Esophagus muscularis mucosa (tissue), 4 donors: Measurements from ENCODE around the gene CEP57L1. TPM values are rescaled to one million over a fixed set of nuclear protein-coding genes. Genes with fewer than 3 reads are reported as not detected.

ENCODE experiments used
- DNase-seq: peaks from one replicate; pipeline ENCODE4 v3.0.0-alpha.2; 2017; ENCODE audit errors: extremely low spot score
- H3K27ac ChIP-seq, 4 donors: fragments of 200-600 bp; sonication (generic); replicated peaks in 1 of 4; 1 replicate in 3 of 4; 2 replicates in 1 of 4; pipeline ENCODE4 v1.5.1; 2016 to 2019; ENCODE audit warnings: mild to moderate bottlenecking in 1 of 4
- H3K27me3 ChIP-seq, 4 donors: fragments of 200-600 bp; sonication (generic); one replicate each; pipeline versions ENCODE4 v1.5.1 to v1.6.0; 2016 to 2019
- H3K36me3 ChIP-seq, 4 donors: fragments of 200-600 bp; sonication (generic); one replicate each; pipeline ENCODE4 v1.5.1; 2016 to 2019
- H3K4me1 ChIP-seq, 4 donors: fragments of 200-600 bp; sonication (generic); one replicate each; pipeline ENCODE4 v1.5.1; 2016 to 2019
- H3K4me3 ChIP-seq, 4 donors: fragments of 200-600 bp; sonication (generic); 1 replicate in 2 of 4; 2 replicates in 2 of 4; pipeline ENCODE4 v1.5.1; 2016 to 2019; ENCODE audit warnings: mild to moderate bottlenecking in 4 of 4, moderate library complexity in 1 of 4
- H3K9me3 ChIP-seq, 4 donors: fragments of 200-600 bp; sonication (generic); 1 replicate in 3 of 4; 2 replicates in 1 of 4; pipeline ENCODE4 v1.5.1; 2016 to 2019
- CTCF ChIP-seq, 3 experiments: fragments of 200-600 bp in 2 of 3; fragments of 450-650 bp in 1 of 3; sonication (generic) in 2 of 3; IDR thresholded peaks; one replicate each; pipeline ENCODE4 v1.5.1; 2017 to 2019; ENCODE audit warnings: antibody characterized with exemption in 3 of 3, mild to moderate bottlenecking in 2 of 3, moderate library complexity in 1 of 3
- EP300 ChIP-seq: sonication (generic); formaldehyde crosslinking; IDR thresholded peaks from one replicate; pipeline ENCODE4 v1.6.1; 2017; ENCODE audit warnings: antibody characterized with exemption
- POLR2A ChIP-seq: fragments of 450-650 bp; IDR thresholded peaks from one replicate; pipeline ENCODE4 v1.6.1; 2017; ENCODE audit warnings: antibody characterized with exemption, moderate library complexity, mild to moderate bottlenecking, low read depth
- POLR2AphosphoS5 ChIP-seq, 2 donors: sonication (generic); formaldehyde crosslinking; IDR thresholded peaks; one replicate each; pipeline ENCODE4 v1.6.1; 2017; ENCODE audit warnings: antibody characterized with exemption in 2 of 2
- WGBS: methylation state at CpG from one replicate; pipeline ENCODE4 v1.1.5; 2018; 5-methylcytosine and 5-hydroxymethylcytosine counted together
- intact Hi-C: fragments of 100-400 bp; cut with DNase I; formaldehyde crosslinking; loops from one replicate; pipeline ENCODE4 v1.15.1; 2023
- total RNA-seq, 4 donors: library from RNA; depleted of rRNA; stranded (reverse); fragments of >200 nt; gene quantifications; one replicate each; pipeline versions ENCODE4 v1.1.0 to v1.2.1, GENCODE V29; 2016

Gene CEP57L1
- total RNA-seq, 4 donors from 2014 or later, result 11.9 to 19.9 (median 13.9) TPM

DNA sequence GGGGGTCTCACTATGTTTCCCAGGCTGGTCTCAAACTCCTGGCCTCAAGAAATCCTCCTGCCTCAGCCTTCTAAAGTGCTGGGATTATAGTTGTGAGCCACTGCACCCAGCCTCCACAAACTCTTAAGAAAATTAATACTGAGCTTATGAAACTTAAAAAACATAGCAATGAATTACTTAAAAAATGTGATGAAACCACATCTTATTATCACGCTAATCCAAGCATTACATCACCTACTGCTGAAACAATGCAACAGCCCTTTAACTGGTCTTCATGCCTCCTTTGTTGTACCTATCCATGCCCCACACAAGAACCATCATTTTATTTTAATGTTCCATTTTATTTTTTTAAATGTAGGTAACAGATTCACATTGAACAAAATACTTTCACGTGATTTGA lies 25.6 kb upstream of the CEP57L1 start:
- Histone ChIP-seq H3K4me1 (peaks cover 22 to 54% (median 44%) of the 10 kb centered on the region in 4 donors), H3K9me3 (no peaks in the 10 kb centered on the region), H3K27ac (no peak overlapping the region), H3K27me3 (no peaks in the 10 kb centered on the region), H3K4me3 (no peak overlapping the region), H3K36me3 (no peaks in the 10 kb centered on the region)
- no peak for TF ChIP-seq EP300
- intact Hi-C loops, result loop anchor here (5.0 to 10.0 kb wide), 5 partner anchors 62 to 527 kb away; partner anchors contain the start of gene ARMC2
- 87% methylated on average over 2 of the region's 2 CpGs for WGBS
- DNase-seq, result no peak

GRCh38 chr6:109071125-109071917 lies 24.0 kb upstream of the CEP57L1 start:
- no peaks in the 10 kb centered on the region for H3K36me3 ChIP-seq
- no peak for DNase-seq
- H3K27ac ChIP-seq, result peak overlapping the region in 1 of 4 donors; percentile 8
- H3K27me3 ChIP-seq, result no peaks in the 10 kb centered on the region
- WGBS, result 65% methylated on average over 7 of the region's 7 CpGs
- H3K4me1 ChIP-seq, result peaks cover 22 to 56% (median 44%) of the 10 kb centered on the region in 4 donors
- TF ChIP-seq POLR2AphosphoS5 (IDR thresholded peaks at IDR 0.05) (no peak), CTCF (IDR thresholded peaks at IDR 0.05) (no peak), POLR2A (no peak), EP300 (no peak)
- H3K9me3 ChIP-seq, result no peaks in the 10 kb centered on the region
- no peak overlapping the region for H3K4me3 ChIP-seq
- intact Hi-C loops, result loop anchor here (5.0 kb wide), 4 partner anchors 64 to 529 kb away; partner anchors contain the start of gene ARMC2

DNA sequence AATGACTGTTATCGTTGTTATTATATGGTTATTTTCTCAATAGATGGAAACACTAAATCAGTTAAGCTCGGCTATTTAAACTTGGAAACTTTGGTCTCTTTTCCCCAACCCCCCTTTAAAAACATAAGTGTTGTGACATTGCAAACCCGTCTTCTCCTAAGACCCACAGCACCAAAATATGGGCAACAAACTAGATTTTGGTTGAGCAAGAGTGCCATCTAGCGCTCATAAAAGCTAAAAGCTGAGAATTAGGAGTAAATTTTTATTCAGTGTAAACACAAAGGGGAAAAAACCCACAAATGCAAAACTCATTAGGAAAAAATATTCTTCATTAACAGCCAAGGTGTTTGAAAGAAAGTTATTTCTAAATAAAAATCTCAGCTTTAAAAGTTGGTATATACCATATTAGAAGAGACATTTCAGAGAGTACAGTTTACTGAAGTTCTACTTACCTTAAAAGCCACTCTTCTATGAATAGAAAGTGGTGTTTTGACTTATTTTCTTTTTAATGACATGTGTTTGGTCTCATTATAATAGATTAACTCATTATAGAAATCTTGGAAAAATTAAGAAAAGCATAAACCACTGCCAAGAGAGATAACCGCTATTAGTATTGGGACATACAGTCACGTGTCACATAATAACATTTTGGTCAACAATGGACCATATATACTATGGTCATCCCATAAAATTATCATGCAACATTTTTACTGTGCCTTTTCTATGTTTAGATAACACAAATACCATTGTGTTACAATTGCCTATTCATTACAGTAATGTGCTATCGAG lies 21.8 kb upstream of the CEP57L1 start:
- DNase-seq, result no peak
- H3K36me3 ChIP-seq, result no peaks in the 10 kb centered on the region
- no peaks in the 10 kb centered on the region for H3K27me3 ChIP-seq
- intact Hi-C loops, result loop anchor here (5.0 kb wide), 4 partner anchors 66 to 531 kb away; partner anchors contain the start of gene ARMC2
- H3K4me1 ChIP-seq, result peaks cover 22 to 63% (median 51%) of the 10 kb centered on the region in 4 donors
- no peak overlapping the region for H3K27ac ChIP-seq
- TF ChIP-seq POLR2AphosphoS5 (IDR thresholded peaks at IDR 0.05), result peak in 1 of 2 donors; percentile 23
- TF ChIP-seq POLR2A, result no peak
- peak; percentile 60 to 80 (median 71) for TF ChIP-seq CTCF (IDR thresholded peaks at IDR 0.05)
- TF ChIP-seq EP300, result no peak
- WGBS, result 45% methylated on average over 7 of the region's 7 CpGs
- H3K4me3 ChIP-seq, result no peak overlapping the region
- no peaks in the 10 kb centered on the region for H3K9me3 ChIP-seq

- Histone ChIP-seq H3K4me1 (peaks cover 22 to 68% (median 56%) of the 10 kb centered on the region in 4 donors), H3K4me3 (no peak overlapping the region), H3K27ac (no peak overlapping the region), H3K27me3 (no peaks in the 10 kb centered on the region), H3K36me3 (no peaks in the 10 kb centered on the region), H3K9me3 (no peaks in the 10 kb centered on the region)
- TF ChIP-seq CTCF (IDR thresholded peaks at IDR 0.05) (no peak), POLR2A (no peak), EP300 (no peak), POLR2AphosphoS5 (IDR thresholded peaks at IDR 0.05) (no peak)
- intact Hi-C loops, result loop anchor here (5.0 kb wide), 4 partner anchors 67 to 532 kb away; partner anchors contain the start of gene ARMC2
- DNase-seq, result no peak
These were observed 21.2 kb upstream of the CEP57L1 start for GRCh38 chr6:109074133-109074415.

- Histone ChIP-seq H3K27me3 (no peaks in the 10 kb centered on the region), H3K4me1 (peaks cover 27 to 82% (median 75%) of the 10 kb centered on the region in 4 donors), H3K27ac (no peak overlapping the region), H3K4me3 (no peak overlapping the region), H3K36me3 (no peaks in the 10 kb centered on the region), H3K9me3 (no peaks in the 10 kb centered on the region)
- intact Hi-C loops, result loop anchor here (5.0 kb wide), 1 partner anchor 519 kb away; no protein-coding TSS in a partner anchor
- DNase-seq, result no peak
- no peak for TF ChIP-seq EP300
- no peak for TF ChIP-seq POLR2AphosphoS5 (IDR thresholded peaks at IDR 0.05)
- TF ChIP-seq CTCF (IDR thresholded peaks at IDR 0.05), result no peak
- no peak for TF ChIP-seq POLR2A
These were observed 19.4 kb upstream of the CEP57L1 start for GRCh38 chr6:109075934-109076333.
